Smooth muscle cell (in vitro differentiated cells): Measurements from ENCODE around the gene MCTP2. TPM values are rescaled to one million over a fixed set of nuclear protein-coding genes. Genes with fewer than 3 reads are reported as not detected.
"Not testable (repeated sequence)": the region's sequence is repeated elsewhere in the genome, so short reads cannot be mapped to it uniquely, and the experiment has no call there.

Source experiments
- DNase-seq: peaks from one replicate; lab custom pipeline; 2025; ENCODE audit not compliant: unreplicated experiment; lab: John Stamatoyannopoulos, UW
- H2AFZ ChIP-seq: fragments of 200-600 bp; sonication (generic); 2 replicates; pipeline ENCODE4 v1.6.0; 2016; ENCODE audit warnings: antibody characterized with exemption, low read depth, mild to moderate bottlenecking
- H3F3A ChIP-seq: fragments of 200-600 bp; sonication (generic); 2 replicates; pipeline ENCODE4 v1.6.0; 2017; ENCODE audit warnings: antibody characterized with exemption, low read depth
- H3K27ac ChIP-seq: fragments of 200-600 bp; sonication (generic); 2 replicates; pipeline ENCODE4 v1.5.1; 2016; ENCODE audit warnings: low read depth, mild to moderate bottlenecking
- H3K27me3 ChIP-seq: fragments of 200-600 bp; sonication (generic); 2 replicates; pipeline ENCODE4 v1.6.1; 2016; ENCODE audit warnings: low read depth, mild to moderate bottlenecking
- H3K36me3 ChIP-seq: fragments of 200-600 bp; sonication (generic); 2 replicates; pipeline ENCODE4 v1.5.1; 2016; ENCODE audit warnings: low read depth
- H3K4me1 ChIP-seq: fragments of 200-600 bp; sonication (generic); 2 replicates; pipeline ENCODE4 v1.5.1; 2016; ENCODE audit warnings: low read depth
- H3K4me2 ChIP-seq: fragments of 200-600 bp; sonication (generic); 2 replicates; pipeline ENCODE4 v1.6.0; 2016; ENCODE audit warnings: mild to moderate bottlenecking
- H3K4me3 ChIP-seq: fragments of 200-600 bp; sonication (generic); 2 replicates; pipeline ENCODE4 v1.5.1; 2016; ENCODE audit warnings: mild to moderate bottlenecking
- H3K79me2 ChIP-seq: fragments of 200-600 bp; sonication (generic); 2 replicates; pipeline ENCODE4 v1.6.0; 2016; ENCODE audit warnings: low read depth, mild to moderate bottlenecking
- H3K9ac ChIP-seq: fragments of 200-600 bp; sonication (generic); 2 replicates; pipeline ENCODE4 v1.6.0; 2016; ENCODE audit warnings: low read depth
- H3K9me3 ChIP-seq: fragments of 200-600 bp; sonication (generic); replicated peaks from 2 replicates; pipeline ENCODE4 v1.5.1; 2016; ENCODE audit warnings: low read depth
- H4K20me1 ChIP-seq: fragments of 200-600 bp; sonication (generic); 2 replicates; pipeline ENCODE4 v1.6.0; 2016; ENCODE audit warnings: low read depth
- CTCF ChIP-seq: fragments of 200-600 bp; sonication (generic); IDR thresholded peaks from 2 replicates; pipeline ENCODE4 v1.5.1; 2017; ENCODE audit warnings: borderline replicate concordance, mild to moderate bottlenecking, antibody characterized with exemption; ENCODE audit not compliant: insufficient read depth, poor library complexity, severe bottlenecking
- WGBS: methylation state at CpG from one replicate; pipeline ENCODE4 v1.1.7; 2016; ENCODE audit warnings: low lambda C conversion rate; 5-methylcytosine and 5-hydroxymethylcytosine counted together
- polyA plus RNA-seq: library from polyadenylated mRNA; unstranded; fragments of >200 nt; fragmentation: Nextera tagmentation; extraction: Ambion mirVana; gene quantifications from 2 replicates; pipeline ENCODE4 v1.2.1, GENCODE V29; 2016
- total RNA-seq: library from RNA; depleted of rRNA; stranded (reverse); fragments of >200 nt; gene quantifications from 2 replicates; pipeline ENCODE4 v1.2.3, GENCODE V29; 2014

Gene MCTP2
- total and polyA plus RNA-seq, 2 experiments from 2014 or later = 12.1 to 32.1 TPM

- Histone ChIP-seq H3K9ac (no peak overlapping the region), H3K36me3 (no peaks in the 10 kb centered on the region), H4K20me1 (no peaks in the 10 kb centered on the region), H3F3A (no peaks in the 10 kb centered on the region), H3K4me3 (no peak overlapping the region), H3K79me2 (no peaks in the 10 kb centered on the region), H3K4me1 (peaks cover 4% of the 10 kb centered on the region), H3K9me3 (no peaks in the 10 kb centered on the region), H2AFZ (no peak overlapping the region), H3K27ac (peak overlapping the region; percentile 4), H3K4me2 (no peak overlapping the region), H3K27me3 (no peaks in the 10 kb centered on the region)
- 38% methylated on average over 4 of the region's 4 CpGs for whole genome bisulfite sequencing
- no peak for DNase-seq
- no peak for TF ChIP-seq CTCF
These were observed 249.0 kb downstream of the MCTP2 start for GRCh38 chr15:94480289-94480834.

- no peak for TF ChIP-seq CTCF
- 98% methylated on average over 3 of the region's 3 CpGs for WGBS
- H3K36me3 ChIP-seq = no peaks in the 10 kb centered on the region
These were observed 253.9 kb downstream of the MCTP2 start for GRCh38 chr15:94485148-94485719.

GRCh38 chr15:94487635-94488034, 256.3 kb downstream of the MCTP2 start:
- Histone ChIP-seq H3K9ac (no peak overlapping the region), H3K27me3 (no peaks in the 10 kb centered on the region), H3K4me3 (no peak overlapping the region), H3K27ac (no peak overlapping the region), H3K4me2 (no peak overlapping the region), H3K4me1 (no peaks in the 10 kb centered on the region), H3K36me3 (no peaks in the 10 kb centered on the region), H4K20me1 (no peaks in the 10 kb centered on the region), H3F3A (no peaks in the 10 kb centered on the region), H3K79me2 (no peaks in the 10 kb centered on the region), H3K9me3 (no peaks in the 10 kb centered on the region), H2AFZ (no peak overlapping the region)
- WGBS = 65% methylated on average over 1 of the region's 1 CpG
- TF ChIP-seq CTCF = no peak
- no peak for DNase-seq

More at GRCh38 chr15:94485148-94485719, 253.9 kb downstream of the MCTP2 start:
- Histone ChIP-seq H3K4me3 (no peak overlapping the region), H3K27ac (no peak overlapping the region), H3K27me3 (no peaks in the 10 kb centered on the region), H3K9ac (no peak overlapping the region), H4K20me1 (no peaks in the 10 kb centered on the region), H3K4me2 (no peak overlapping the region), H3K9me3 (no peaks in the 10 kb centered on the region), H3F3A (no peaks in the 10 kb centered on the region), H3K4me1 (peaks cover 2% of the 10 kb centered on the region), H2AFZ (no peak overlapping the region), H3K79me2 (no peaks in the 10 kb centered on the region)
- no peak for DNase-seq

GRCh38 chr15:94493176-94493575, 261.8 kb downstream of the MCTP2 start:
- no peak for TF ChIP-seq CTCF

GRCh38 chr15:94493586-94493985, 262.2 kb downstream of the MCTP2 start:
- H4K20me1 ChIP-seq = not testable (repeated sequence)
- 86% methylated on average over 1 of the region's 1 CpG for WGBS

More at GRCh38 chr15:94493176-94493575, 261.8 kb downstream of the MCTP2 start:
- no peaks in the 10 kb centered on the region for H3K79me2 ChIP-seq
- no peaks in the 10 kb centered on the region for H3K9me3 ChIP-seq
- no peaks in the 10 kb centered on the region for H3K4me1 ChIP-seq
- no peak overlapping the region for H2AFZ ChIP-seq
- H3K27ac ChIP-seq = no peak overlapping the region
- H3F3A ChIP-seq = no peaks in the 10 kb centered on the region
- no peaks in the 10 kb centered on the region for H3K36me3 ChIP-seq
- WGBS = 68% methylated on average over 3 of the region's 3 CpGs
- no peak overlapping the region for H3K4me3 ChIP-seq
- no peak for DNase-seq
- no peaks in the 10 kb centered on the region for H3K27me3 ChIP-seq
- no peak overlapping the region for H3K9ac ChIP-seq
- H3K4me2 ChIP-seq = no peak overlapping the region
- no peaks in the 10 kb centered on the region for H4K20me1 ChIP-seq

More at GRCh38 chr15:94493586-94493985, 262.2 kb downstream of the MCTP2 start:
- H3K9me3 ChIP-seq, H3K27me3 ChIP-seq, H3K79me2 ChIP-seq, H3K36me3 ChIP-seq, H3K27ac ChIP-seq, H3F3A ChIP-seq, H3K4me3 ChIP-seq, H3K9ac ChIP-seq, H3K4me2 ChIP-seq, H2AFZ ChIP-seq, DNase-seq, H3K4me1 ChIP-seq: not testable (repeated sequence)
